NOMO-1 treated with DMSO at 0.1 percent for 48 hours (cell line): ENCODE measurements around the gene CMTM7.

Experiments
- DNase-seq: peaks from one replicate; lab custom pipeline; 2025; ENCODE audit not compliant: unreplicated experiment; lab: John Stamatoyannopoulos, UW

CMTM7 gene

GRCh38 chr3:32484436-32484835, 92.8 kb downstream of the CMTM7 start:
- DNase-seq: peak; percentile 88

- no peak for DNase-seq
Measured at GRCh38 chr3:32487781-32488473, 96.3 kb downstream of the CMTM7 start.

GRCh38 chr3:32488474-32489008, 96.9 kb downstream of the CMTM7 start:
- no peak for DNase-seq

GRCh38 chr3:32492684-32493436, 101.2 kb downstream of the CMTM7 start:
- DNase-seq: no peak

GRCh38 chr3:32493437-32494414, 102.1 kb downstream of the CMTM7 start:
- no peak for DNase-seq

GRCh38 chr3:32495085-32495484, 103.4 kb downstream of the CMTM7 start:
- DNase-seq: no peak

GRCh38 chr3:32495609-32496008, 104.0 kb downstream of the CMTM7 start:
- no peak for DNase-seq

GRCh38 chr3:32498252-32498651, 106.6 kb downstream of the CMTM7 start:
- peak; percentile 73 for DNase-seq

GRCh38 chr3:32498992-32499391, 107.3 kb downstream of the CMTM7 start:
- no peak for DNase-seq

GRCh38 chr3:32499585-32499984, 107.9 kb downstream of the CMTM7 start:
- DNase-seq: no peak

- DNase-seq: no peak
Measured at GRCh38 chr3:32500231-32500630, 108.6 kb downstream of the CMTM7 start.

- DNase-seq: peak; percentile 15
Measured at GRCh38 chr3:32500880-32501782, 109.5 kb downstream of the CMTM7 start.

GRCh38 chr3:32501783-32502117, 110.1 kb downstream of the CMTM7 start:
- DNase-seq: peak; percentile 59

GRCh38 chr3:32502118-32502945, 110.7 kb downstream of the CMTM7 start, which contains the start of gene CMTM6:
TSS of gene CMTM6 (minus strand) at chr3:32502852. CDS start at chr3:32502745, 107 bp downstream.
- peak; percentile 75 for DNase-seq

- DNase-seq: no peak
Measured at GRCh38 chr3:32502946-32503286, 111.3 kb downstream of the CMTM7 start.
